Right ventricle myocardium inferior (tissue), 1 donor: Measurements from ENCODE around the gene EMILIN2. TPM values are rescaled to one million over a fixed set of nuclear protein-coding genes. Genes with fewer than 3 reads are reported as not detected.

Experiments used
- ATAC-seq: fragments of 200-7000 bp; cut with Tn5 transposase; one replicate; pipeline ENCODE4 v1.9.1; 2020; ENCODE audit warnings: mild to moderate bottlenecking, moderate library complexity
- DNase-seq: peaks from one replicate; pipeline ENCODE4 v3.0.0; 2021; ENCODE audit errors: missing footprints
- intact Hi-C: fragments of 100-400 bp; cut with DNase I; formaldehyde crosslinking; loops from one replicate; pipeline ENCODE4 v1.11.0; 2022
- total RNA-seq: library from RNA; stranded (reverse); fragmentation: NEBNext Ultra II Directional; extraction: Animal tissue kit (Norgen Biotek cat#: 25700); gene quantifications from one replicate; pipeline ENCODE4 v1.2.1, GENCODE V29; 2021
- donor health status: DM: no; HTN: yes; CAD: no; lungs with severe emphysema.

Gene EMILIN2
- total RNA-seq, 1 donor from 2014 or later, result 24.6 TPM

DNA sequence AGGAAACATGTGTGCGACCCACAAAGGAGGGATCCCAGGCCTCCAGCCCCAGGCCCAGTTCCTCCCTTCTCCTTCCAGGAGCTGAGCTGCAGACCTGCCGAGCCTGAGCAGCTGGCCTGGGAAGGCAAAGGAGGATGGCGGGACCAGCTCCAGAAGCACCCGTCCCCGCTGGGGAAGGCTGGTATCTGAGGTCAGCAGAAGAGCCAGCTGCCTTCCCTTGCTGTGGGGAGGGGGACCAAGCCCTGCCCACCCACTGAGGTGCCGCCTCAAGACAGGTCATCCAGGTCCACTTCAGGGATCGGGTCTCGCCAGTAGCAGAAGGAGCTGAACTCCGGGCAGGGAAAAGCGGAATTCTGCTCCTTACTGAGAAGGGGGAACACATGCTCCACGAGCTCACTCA lies 73.2 kb downstream of the EMILIN2 start:
- ATAC-seq (no peak), DNase-seq (no peak)
- intact Hi-C loops, result no loop called here

DNA sequence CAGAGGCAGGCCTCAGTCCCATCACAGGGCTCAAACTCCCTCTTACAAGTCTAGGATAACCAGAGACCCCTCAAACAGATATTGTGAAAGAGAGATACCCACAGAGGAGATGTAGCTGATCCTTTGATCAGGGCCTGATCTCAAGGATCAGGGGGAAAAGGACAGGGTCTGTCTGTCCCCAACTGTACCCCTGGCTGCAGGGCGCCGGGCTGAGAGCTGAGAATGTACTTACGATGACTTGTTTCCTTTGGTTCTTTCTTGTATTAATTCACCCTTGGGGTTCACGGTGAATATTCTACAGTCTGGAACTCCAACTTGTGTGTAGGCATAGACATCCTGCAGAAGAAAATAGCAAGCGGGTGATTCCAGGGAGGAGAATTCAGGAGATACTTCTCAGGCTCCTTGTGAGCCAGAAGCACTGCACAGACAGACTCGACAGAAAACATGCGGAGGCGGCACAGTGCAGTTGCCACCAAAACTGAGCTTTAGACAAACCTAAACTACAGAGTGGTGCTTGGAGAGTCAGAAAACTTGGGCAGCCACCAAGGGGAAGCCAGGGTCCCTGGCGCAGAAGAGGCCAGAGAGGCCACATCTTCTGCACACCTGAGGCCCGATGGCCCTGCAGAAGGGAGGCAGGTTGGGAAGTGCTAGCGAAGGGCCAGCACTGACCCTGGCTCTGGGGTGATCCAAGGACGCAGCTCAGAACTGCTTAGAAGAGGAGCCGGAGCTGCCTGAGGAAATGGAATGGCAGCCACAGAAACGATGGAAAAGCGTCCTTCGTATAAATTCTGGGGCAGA lies 73.9 kb downstream of the EMILIN2 start:
- intact Hi-C loops, result no loop called here
- no peak for DNase-seq
- no peak for ATAC-seq

DNA sequence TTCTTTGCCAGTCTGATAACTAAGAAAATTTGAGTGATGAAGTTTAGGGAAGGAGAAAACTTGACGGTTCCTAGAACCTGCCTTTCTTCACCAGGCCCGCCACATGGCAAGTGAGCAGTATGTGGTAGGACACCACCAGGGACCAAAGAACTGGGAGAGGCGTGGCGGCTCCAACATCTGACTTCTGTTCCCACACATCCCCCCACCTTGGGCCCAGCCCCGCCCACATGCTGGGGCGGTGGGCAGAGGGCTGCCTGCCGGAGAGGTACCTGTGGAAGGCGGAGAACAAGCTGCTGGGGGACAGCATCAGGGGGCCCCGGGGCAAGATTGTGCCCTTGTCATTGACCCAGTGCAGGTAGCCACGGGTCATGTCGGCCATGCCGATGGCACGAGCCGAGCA lies 75.0 kb downstream of the EMILIN2 start:
- intact Hi-C loops, result no loop called here
- ATAC-seq (no peak), DNase-seq (no peak)

DNA sequence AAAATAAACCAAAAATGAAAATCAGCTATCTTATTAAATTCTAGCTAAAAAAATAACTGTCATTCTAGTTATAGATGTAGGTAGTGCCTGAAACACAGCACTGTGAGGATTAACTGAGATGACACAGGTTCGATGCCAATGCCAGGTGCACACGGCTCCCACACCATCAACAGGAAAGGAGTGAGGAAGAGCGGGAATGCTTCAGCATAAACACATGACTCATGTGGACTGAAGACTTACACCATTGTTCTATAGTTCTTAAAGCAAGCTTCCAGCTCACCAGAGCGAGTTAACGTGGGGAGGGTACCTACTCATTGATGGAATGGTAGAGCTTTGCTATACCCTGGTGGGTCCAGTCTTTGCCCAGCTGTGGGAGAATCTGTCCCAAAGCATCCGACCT lies 76.7 kb downstream of the EMILIN2 start:
- intact Hi-C loops, result no loop called here
- ATAC-seq (no peak), DNase-seq (no peak)

DNA sequence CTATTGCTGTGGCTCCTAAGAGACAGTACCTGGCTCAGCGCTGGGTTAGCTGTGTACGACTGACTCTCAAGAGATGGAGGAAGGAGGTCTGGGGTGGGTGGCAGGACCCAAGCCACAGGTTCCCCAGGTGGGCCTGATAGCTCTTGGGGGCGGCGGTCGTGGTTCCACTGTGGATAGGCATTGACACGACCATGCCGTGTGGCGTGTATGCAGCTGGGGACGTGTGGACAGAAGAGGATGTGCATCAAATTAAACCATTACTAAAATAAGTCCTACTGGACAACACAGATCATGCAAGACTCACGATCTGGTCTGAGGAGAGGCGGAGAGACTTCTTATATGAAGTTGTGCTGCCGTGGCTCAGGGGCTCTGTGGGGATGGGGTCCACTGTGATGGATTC lies 78.1 kb downstream of the EMILIN2 start:
- intact Hi-C loops, result no loop called here
- DNase-seq (no peak), ATAC-seq (peak; percentile 21)

DNA sequence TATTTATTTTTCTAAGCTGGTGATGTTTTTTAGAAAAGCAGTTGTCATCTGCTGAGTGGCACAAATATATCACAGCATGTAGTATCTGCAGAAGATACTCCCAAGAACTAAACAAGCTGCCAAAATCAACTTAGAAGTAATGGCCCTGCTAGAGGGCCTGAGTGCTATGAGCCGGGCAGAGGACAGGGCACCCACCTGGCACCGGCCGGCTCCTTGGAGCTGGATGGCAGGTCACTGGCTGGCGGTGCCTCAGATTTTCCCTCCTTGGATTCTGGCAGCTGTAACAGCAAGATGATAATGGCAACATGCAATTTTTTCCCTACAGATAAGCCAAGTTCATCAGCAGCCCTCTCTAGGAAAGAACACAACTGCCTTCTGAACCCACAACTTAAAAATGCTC lies 79.7 kb downstream of the EMILIN2 start:
- intact Hi-C loops, result no loop called here
- ATAC-seq, result no peak
- DNase-seq, result no peak

DNA sequence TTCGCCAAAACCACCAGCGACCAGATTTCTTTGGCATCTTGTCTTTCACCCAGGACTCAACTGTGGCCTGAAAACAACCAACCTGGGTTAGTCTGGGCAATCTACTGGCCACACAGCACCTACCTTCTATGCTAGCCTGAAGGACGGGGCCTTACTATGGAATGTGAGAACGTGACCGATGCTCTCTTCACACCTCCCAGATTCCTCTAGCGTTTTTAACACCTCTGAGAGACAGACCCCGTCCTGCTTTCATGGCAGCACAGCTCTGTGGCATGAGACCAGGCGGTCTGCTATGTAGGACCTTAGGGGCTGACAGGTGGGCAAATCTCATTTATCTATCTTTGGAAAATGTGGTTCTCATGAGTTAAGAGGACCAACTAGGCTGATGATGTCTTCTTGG lies 80.9 kb downstream of the EMILIN2 start:
- intact Hi-C loops, result no loop called here
- ATAC-seq (no peak), DNase-seq (no peak)

DNA sequence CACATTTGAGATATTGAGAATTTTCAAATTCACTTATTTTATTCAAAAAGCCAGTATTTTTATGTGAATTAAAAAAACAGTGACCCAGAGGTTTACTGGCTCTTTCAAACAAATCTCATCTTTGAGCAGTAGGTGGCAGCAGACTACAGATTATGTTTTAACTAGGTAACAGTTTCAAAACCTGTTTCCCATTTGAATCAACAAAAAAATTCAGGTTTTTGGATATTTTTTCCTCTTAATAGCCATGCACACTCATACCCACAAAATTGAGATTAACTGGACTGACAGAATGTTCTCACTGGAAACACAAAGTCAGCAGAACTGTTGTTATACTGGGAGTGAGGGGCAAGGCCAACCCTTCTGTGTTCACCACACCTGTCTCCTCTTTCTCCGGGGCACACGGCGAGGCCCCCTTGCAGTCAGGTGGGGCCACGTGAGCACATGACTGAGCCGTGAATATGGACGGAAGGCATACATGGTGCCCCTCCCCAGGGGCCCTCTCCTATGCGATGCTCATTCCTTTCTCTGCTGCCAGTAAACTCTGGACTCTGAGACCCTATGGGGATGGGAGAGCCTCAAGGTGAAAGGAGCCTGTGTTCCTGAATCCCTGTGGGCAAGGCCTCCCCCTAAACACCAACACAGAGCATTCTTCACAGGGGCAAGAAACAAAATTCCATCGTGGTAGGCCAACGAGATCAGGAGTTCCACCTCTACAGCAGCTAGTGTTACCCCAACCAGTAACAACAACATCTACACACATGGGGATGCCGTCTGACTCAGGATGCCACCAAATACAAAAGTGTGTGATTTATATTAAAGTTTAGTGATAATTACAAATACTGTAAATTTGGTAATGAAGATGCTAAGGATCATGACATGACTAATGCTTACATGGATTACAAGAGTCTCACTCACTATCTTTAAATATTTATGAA lies 85.7 kb downstream of the EMILIN2 start:
- no peak for DNase-seq
- no peak for ATAC-seq
- intact Hi-C loops, result loop anchor here (1.0 to 5.0 kb wide), 4 partner anchors 50 to 314 kb away; partner anchors contain the start of gene MYL12A

DNA sequence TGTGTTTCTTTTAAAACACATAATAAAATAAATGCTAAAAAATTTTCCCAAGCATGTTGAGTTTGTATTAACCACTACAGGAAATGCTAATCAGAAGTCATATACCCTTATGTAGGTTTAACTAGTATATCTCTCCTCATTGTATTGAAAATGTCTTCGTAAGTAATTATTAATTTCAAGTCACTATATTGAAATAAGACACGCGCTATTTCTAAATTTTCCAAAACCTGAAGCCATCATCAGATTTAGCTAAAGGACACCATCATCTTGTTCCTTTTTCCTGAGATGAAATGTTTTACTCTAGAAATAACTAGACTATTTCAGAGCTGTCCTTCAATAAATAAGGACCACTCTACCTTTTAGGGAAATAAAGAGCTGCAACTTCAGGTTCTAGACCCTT lies 87.2 kb downstream of the EMILIN2 start:
- ATAC-seq (no peak), DNase-seq (no peak)
- intact Hi-C loops, result loop anchor here (1.0 to 5.0 kb wide), 4 partner anchors 48 to 313 kb away; partner anchors contain the start of gene MYL12A

DNA sequence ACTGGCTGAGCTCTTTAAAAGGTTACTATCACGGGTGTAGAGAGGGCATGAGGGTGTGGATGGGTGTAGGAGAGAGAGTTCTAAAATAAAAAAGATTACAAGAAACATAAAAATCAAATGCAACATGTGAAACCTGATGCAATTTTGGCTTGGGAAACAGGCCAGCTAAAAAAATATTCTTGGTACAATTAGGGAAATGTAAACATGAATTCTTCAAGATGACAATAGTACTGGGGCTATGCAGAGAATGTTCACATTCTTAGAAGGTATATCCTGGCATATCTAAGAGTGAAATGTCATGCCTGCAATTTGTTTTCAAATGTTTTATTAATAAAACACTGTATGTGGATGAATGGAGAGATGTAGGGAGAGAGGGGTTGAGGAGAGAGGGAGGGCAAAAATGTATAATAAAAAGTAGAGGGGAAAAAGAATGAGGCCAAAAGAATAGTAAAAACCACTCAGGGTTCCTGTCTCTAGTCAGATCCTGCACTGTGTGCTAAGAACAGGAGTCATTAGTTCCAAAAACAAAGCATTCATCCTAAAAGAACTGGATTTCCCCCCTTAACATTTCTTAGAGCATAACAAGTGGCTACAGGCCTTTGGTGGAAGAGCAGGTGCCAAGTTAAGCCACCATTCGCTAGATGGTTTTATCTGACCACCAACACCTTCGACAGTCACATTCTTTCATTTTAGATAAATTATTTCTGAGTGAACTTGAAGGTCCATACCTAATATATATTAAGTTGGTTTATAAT lies 88.8 kb downstream of the EMILIN2 start:
- intact Hi-C loops, result no loop called here
- no peak for ATAC-seq
- DNase-seq, result no peak

DNA sequence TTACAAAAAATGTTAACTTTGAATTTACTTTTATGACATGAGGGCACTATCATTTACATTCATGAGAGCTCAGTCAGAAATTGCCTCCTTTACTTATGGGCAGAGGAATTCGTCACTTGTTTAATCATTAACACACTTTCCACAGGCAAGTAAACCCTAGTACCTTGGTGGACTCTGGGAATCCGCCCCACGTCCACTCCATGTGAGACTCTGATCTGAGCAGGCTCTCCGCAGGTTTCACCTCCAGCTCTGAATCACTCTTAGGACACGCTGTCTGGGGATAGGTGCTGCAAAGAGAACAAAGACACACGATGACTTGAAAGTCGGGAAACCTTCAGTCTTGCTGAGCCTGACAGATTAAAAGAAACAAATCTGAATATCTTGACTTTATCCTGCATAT lies 92.5 kb downstream of the EMILIN2 start:
- intact Hi-C loops, result no loop called here
- ATAC-seq (no peak), DNase-seq (no peak)

DNA sequence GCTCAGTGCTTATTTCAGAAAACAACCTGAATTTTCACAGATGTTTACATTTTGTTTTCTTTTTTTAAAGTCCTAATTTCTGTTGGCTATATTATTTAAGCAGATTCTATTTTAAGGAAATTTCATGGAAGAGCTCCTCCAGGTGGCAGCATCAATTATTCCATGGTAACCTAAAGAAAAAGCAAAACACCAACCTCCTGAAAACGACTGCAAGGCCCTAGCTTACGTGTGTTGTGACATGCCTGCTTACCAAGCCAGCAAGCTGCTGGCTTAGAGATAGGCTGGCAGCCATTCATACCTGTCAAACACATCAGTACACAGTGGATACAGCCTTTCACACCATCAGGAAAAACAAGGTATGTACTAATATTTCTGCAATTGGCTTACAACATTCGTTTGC lies 101.2 kb downstream of the EMILIN2 start:
- ATAC-seq (peak; percentile 89), DNase-seq (no peak)
- intact Hi-C loops, result loop anchor here (5.0 kb wide), 1 partner anchor 39 kb away; no protein-coding TSS in a partner anchor

DNA sequence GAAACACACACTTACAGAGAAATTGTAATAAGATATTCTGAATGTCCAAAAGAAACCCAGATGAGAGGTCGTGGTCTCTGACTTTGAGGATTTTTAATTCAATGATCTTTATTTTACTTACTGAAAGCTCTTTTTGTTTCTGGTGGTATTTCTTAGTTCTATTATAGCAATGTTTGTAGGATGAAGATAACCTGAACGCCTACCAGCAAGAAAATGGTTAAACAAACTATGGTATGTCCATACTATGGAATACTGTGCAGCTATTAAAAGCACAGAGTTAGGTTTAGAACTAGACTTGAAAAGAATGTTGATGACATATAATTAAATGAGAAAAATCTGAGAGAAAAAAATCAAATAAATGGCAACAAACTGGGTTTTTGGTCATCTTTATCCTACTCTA lies 105.8 kb downstream of the EMILIN2 start:
- intact Hi-C loops, result no loop called here
- DNase-seq (no peak), ATAC-seq (no peak)

DNA sequence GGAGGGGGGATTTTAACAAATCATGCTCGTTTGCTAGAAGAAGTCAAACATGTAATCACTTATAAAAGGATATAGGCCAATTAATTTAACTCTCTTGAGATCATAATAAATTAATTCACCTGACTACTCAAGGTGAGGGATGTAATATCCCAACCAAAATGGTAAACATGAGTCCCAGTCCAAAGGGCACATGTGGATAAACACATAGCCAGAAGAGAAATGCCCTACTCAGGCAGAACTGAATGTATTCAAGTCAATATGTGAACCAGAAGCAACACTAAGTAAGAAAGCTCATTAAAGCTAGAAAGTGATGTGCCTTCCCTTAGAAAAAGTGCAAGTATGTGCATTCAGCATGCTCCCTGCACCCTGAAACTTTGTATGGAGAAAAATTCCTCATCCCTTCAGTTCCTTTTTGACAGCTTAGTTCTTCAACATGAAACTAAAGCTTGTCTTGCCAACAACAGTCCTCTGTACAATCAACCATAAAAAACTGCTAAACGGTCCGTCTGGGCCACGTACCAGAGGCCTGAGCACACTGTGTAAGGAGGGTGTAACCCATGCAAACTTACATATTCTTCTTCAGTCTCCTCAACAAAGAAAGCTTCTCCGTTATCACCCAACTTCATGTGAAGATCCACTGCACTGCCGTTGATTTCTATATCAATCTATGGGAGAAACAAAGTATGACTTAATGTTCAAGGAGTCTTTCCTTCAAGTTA lies 107.3 kb downstream of the EMILIN2 start:
- intact Hi-C loops, result no loop called here
- no peak for ATAC-seq

DNA sequence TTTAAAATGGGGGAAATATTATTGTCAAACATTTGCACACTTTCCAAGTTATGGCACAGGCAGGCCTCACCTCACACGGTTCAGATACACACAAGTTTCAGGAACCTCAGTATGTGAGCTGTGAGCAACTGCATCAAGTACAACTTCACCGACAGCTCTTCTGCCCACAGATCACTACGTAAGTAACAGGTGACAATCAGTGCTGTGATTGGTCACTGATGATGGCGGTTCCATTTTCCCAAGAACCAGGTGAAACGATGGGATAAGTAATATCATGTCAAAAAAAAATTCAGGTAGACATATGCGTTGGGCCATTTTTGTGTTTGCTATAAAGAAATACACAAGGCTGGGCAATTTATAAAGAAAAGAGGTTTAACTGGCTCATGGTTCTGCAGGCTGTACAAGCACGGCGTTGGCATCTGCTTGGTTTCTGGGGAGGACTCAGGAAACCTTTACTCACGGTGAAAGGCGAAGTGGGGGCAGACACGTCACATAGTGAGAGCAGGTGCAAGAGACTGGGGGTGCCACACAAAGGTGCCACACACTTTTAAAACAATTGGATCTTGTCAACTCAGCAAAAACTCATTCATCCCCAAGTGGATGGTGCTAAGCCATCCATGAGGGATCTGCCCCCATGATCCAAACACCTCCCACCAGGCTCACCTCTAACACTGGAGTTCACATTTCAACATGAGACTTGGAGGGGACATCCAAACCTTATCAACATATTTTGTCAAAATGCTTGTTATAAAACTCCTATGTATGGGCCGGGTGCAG lies 108.3 kb downstream of the EMILIN2 start:
- intact Hi-C loops, result no loop called here
- DNase-seq (no peak), ATAC-seq (no peak)

More for the DNA sequence above, 107.3 kb downstream of the EMILIN2 start:
- DNase-seq, result no peak

DNA sequence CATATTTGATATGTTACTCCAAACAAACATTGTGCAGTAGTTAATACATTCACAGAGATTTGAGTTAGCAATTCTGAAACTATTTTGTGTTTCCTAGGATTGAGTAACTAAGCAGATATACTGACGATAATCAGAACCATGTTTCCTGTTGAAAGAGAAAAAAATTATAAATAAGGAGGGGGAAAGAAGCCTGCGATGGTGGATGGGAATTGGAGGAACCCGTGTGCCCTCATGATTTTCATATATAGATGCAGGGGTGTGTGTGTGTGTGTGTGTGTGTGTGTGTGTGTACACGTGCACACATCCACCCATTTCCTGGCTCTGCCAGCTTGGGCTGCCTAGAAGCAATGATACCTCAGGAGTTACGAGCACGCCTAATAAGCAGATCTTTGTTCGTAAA lies 109.2 kb downstream of the EMILIN2 start:
- DNase-seq (no peak), ATAC-seq (no peak)
- intact Hi-C loops, result no loop called here

DNA sequence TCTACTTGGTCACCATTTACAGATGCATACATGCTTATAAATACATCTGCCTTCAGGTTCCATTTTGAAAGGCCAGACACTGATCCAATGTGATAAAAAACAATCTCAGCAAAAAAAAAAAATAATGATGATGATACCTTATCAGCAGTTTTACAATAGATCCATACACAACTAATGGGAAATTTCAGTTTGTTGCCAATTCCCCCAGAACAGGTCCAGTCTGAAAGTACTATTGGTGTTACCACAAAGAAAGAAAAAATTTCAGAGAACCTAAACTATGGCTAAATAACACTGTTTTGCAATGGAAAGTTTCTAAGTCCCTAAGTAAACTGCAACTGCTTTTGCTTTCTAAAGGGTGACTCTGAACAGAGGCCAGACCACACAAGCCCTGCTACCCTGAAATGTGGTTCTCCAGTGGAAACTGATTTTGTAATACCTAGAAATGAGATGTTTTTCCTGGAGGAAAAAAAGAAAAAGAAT lies 112.1 kb downstream of the EMILIN2 start:
- no peak for DNase-seq
- intact Hi-C loops, result no loop called here
- no peak for ATAC-seq

DNA sequence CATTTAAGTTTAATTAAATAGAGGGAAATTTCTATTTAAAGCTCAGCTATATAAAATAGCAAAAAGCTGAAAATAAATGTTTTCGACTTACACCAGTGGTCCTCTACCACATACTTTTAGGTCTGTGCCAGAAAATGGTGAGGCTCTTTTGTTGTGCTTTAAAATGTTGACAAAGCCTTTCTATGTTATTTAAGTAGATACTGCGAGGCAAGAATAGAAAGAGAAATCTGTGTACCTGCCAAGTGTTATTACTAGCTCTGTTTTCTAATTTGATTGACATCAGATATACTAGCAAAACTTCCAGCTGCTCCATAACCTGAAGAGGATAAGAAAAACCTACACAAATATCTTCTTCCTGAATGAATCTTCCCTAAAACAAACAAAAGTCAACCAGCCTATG lies 112.5 kb downstream of the EMILIN2 start:
- ATAC-seq (no peak), DNase-seq (no peak)
- intact Hi-C loops, result no loop called here
